ENCODE measurements around the gene TMEM108. TPM values are rescaled to one million over a fixed set of nuclear protein-coding genes. Genes with fewer than 3 reads are reported as not detected.

TMEM108 gene
- total RNA-seq, 1 experiment from 2014 or later, result not detected

GRCh38 chr3:133426721-133427120 is 388.5 kb downstream of the TMEM108 start:
- no TSS peak for BruUV-seq (replicated peaks)
- no peak overlapping the region for H3K27ac ChIP-seq (ENCODE audit: low read depth, low read length)
- no peak overlapping the region for H3K4me2 ChIP-seq (ENCODE audit: low read length)
- no peaks in the 10 kb centered on the region for H3K9me3 ChIP-seq (ENCODE audit: control insufficient read depth in 1 of 2, insufficient read depth in 1 of 2, low read depth in 1 of 2, low read length in 2 of 2)
- RAD21 ChIA-PET (ENCODE audit: low non-redundant PET in 1 of 2, low total read pairs in 2 of 2, uncharacterized antibody in 2 of 2, unreplicated experiment in 2 of 2), result no interaction called here
- no peaks in the 10 kb centered on the region for H4K20me1 ChIP-seq (ENCODE audit: insufficient read depth)
- intact Hi-C loops (cut with micrococcal nuclease), result no loop called here
- CTCF ChIA-PET, result no interaction called here
- peaks cover 0 to 3% of the 10 kb centered on the region in 2 experiments; a peak in 2 of 4 replicates for H3K4me1 ChIP-seq (ENCODE audit: control insufficient read depth in 1 of 2, insufficient read depth in 2 of 2, low read length in 2 of 2)
- no peak for DNase-seq (ENCODE audit: low read depth, low spot score)
- no peaks in the 10 kb centered on the region for H3K79me2 ChIP-seq (ENCODE audit: insufficient read depth, low read length)
- H3K9ac ChIP-seq (ENCODE audit: low read length), result no peak overlapping the region
- ATAC-seq, result no peak
- no peaks in the 10 kb centered on the region for H3K9me2 ChIP-seq (ENCODE audit: insufficient read depth)
- H3K4me3 ChIP-seq (replicated peaks in 1 of 2; ENCODE audit: low read depth in 1 of 2, low read length in 2 of 2), result no peak overlapping the region
- no peaks in the 10 kb centered on the region for H3K36me3 ChIP-seq (ENCODE audit: control insufficient read depth in 1 of 2, insufficient read depth in 2 of 2, low read length in 2 of 2)
- no peak overlapping the region for H2AFZ ChIP-seq (ENCODE audit: low read depth, low read length, poor library complexity, severe bottlenecking)
- no peak for TF ChIP-seq RAD21 (IDR thresholded peaks at IDR 0.05; ENCODE audit: low read depth)
- no peak for TF ChIP-seq SIN3A (IDR thresholded peaks at IDR 0.05; ENCODE audit: low read depth)
- TF ChIP-seq POLR2AphosphoS5 (IDR thresholded peaks at IDR 0.05; ENCODE audit: low read depth, low read length), result no peak
- no peak for TF ChIP-seq ZFX (IDR thresholded peaks at IDR 0.05)
- TF ChIP-seq CEBPB (IDR thresholded peaks at IDR 0.05; ENCODE audit: low read depth), result no peak
- TF ChIP-seq EZH2phosphoT487 (IDR thresholded peaks at IDR 0.05; ENCODE audit: borderline replicate concordance), result no peak
- no peak for TF ChIP-seq YY1 (IDR thresholded peaks at IDR 0.05; ENCODE audit: extremely low read depth, insufficient replicate concordance, low read depth, low read length)
- no peak for TF ChIP-seq JUND (IDR thresholded peaks at IDR 0.05)
- TF ChIP-seq ZBTB33 (IDR thresholded peaks at IDR 0.05; ENCODE audit: extremely low read depth, insufficient replicate concordance, low read length), result no peak
- TF ChIP-seq POLR2A (IDR thresholded peaks at IDR 0.05; ENCODE audit: borderline replicate concordance, extremely low read depth, insufficient read depth, insufficient read length), result no peak
- TF ChIP-seq EZH2 (IDR thresholded peaks at IDR 0.05), result no peak
- no peak for TF ChIP-seq TCF7L2 (IDR thresholded peaks at IDR 0.05; ENCODE audit: borderline replicate concordance, extremely low read depth, insufficient read depth, insufficient read length)
- no peak for TF ChIP-seq ZNF274 (IDR thresholded peaks at IDR 0.05; ENCODE audit: low read depth, low read length)
- POLR2A ChIA-PET, result no interaction called here
- peaks cover 16% of the 10 kb centered on the region; the same call in 1 of the 2 replicates for H3K27me3 ChIP-seq (ENCODE audit: insufficient read depth, low read length)
